Spleen (tissue), 11 donors: ENCODE results near the gene GSTT4. TPM values are rescaled to one million over a fixed set of nuclear protein-coding genes. Genes with fewer than 3 reads are reported as not detected.
"Not testable (repeated sequence)": the region's sequence is repeated elsewhere in the genome, so short reads cannot be mapped to it uniquely, and the experiment has no call there.

Experiments used
- DNase-seq: peaks from one replicate; pipeline ENCODE4 v3.0.0-alpha.2; 2020
- H3K27ac ChIP-seq, 8 donors: fragments of 200-600 bp; sonication (generic) in 7 of 8; 1 replicate in 4 of 8; 2 replicates in 4 of 8; pipeline versions ENCODE4 v1.5.0 to v1.8.0; 2016 to 2021; ENCODE audit warnings: inconsistent platforms in 4 of 8, mild to moderate bottlenecking in 4 of 8, moderate library complexity in 1 of 8
- H3K27me3 ChIP-seq, 7 donors: fragments of 200-600 bp; sonication (generic) in 6 of 7; replicated peaks in 1 of 7; 1 replicate in 4 of 7; 2 replicates in 3 of 7; pipeline versions ENCODE4 v1.5.0 to v1.8.0; 2016 to 2021; ENCODE audit warnings: inconsistent platforms in 3 of 7, mild to moderate bottlenecking in 1 of 7
- H3K36me3 ChIP-seq, 6 donors: fragments of 200-600 bp; sonication (generic) in 5 of 6; 1 replicate in 4 of 6; 2 replicates in 2 of 6; pipeline versions ENCODE4 v1.5.0 to v1.8.0; 2016 to 2021; ENCODE audit warnings: inconsistent platforms in 2 of 6
- H3K4me1 ChIP-seq, 6 donors: fragments of 200-600 bp; sonication (generic) in 5 of 6; 1 replicate in 3 of 6; 2 replicates in 3 of 6; pipeline versions ENCODE4 v1.5.0 to v1.8.0; 2016 to 2021; ENCODE audit warnings: inconsistent platforms in 3 of 6
- H3K4me3 ChIP-seq, 8 donors: fragments of 200-600 bp; sonication (generic) in 7 of 8; 1 replicate in 4 of 8; 2 replicates in 4 of 8; pipeline versions ENCODE4 v1.5.0 to v1.8.0; 2016 to 2021; ENCODE audit warnings: inconsistent platforms in 4 of 8, mild to moderate bottlenecking in 4 of 8, moderate library complexity in 2 of 8
- H3K9me3 ChIP-seq, 8 donors: fragments of 200-600 bp; sonication (generic) in 7 of 8; 1 replicate in 4 of 8; 2 replicates in 4 of 8; pipeline versions ENCODE4 v1.5.0 to v1.8.0; 2016 to 2021; ENCODE audit warnings: inconsistent platforms in 4 of 8
- CTCF ChIP-seq, 11 experiments: fragments of 200-600 bp in 7 of 11; fragments of 450-650 bp in 4 of 11; sonication (generic) in 4 of 11; IDR thresholded peaks in 8 of 11; conservative IDR thresholded peaks in 3 of 11; 1 replicate in 7 of 11; 2 replicates in 4 of 11; pipeline versions ENCODE4 v1.4.0 to v1.8.0; 2016 to 2021; ENCODE audit warnings: antibody characterized with exemption in 11 of 11, inconsistent platforms in 4 of 11, mild to moderate bottlenecking in 1 of 11
- POLR2A ChIP-seq, 3 donors: fragments of 450-650 bp; IDR thresholded peaks; one replicate each; pipeline ENCODE4 v1.5.1; 2017; ENCODE audit warnings: antibody characterized with exemption in 3 of 3, mild to moderate bottlenecking in 1 of 3
- POLR2AphosphoS5 ChIP-seq, 3 donors: sonication (generic); formaldehyde crosslinking; IDR thresholded peaks; one replicate each; pipeline ENCODE4 v1.5.1; 2017; ENCODE audit warnings: antibody characterized with exemption in 3 of 3
- WGBS, 5 donors: extraction: QIAGEN DNeasy Blood & Tissue Kit in 3 of 5; methylation state at CpG; one replicate each; pipeline versions ENCODE4 v1.1.5 to v1.1.7; 2013 to 2018; 5-methylcytosine and 5-hydroxymethylcytosine counted together
- intact Hi-C: fragments of 100-400 bp; cut with DNase I; formaldehyde crosslinking; loops from one replicate; pipeline ENCODE4 v1.15.0; 2023; ENCODE audit warnings: low total_unique reads
- polyA plus RNA-seq, 3 donors: library from polyadenylated mRNA; stranded (reverse); fragments of 200-250 nt; gene quantifications; one replicate each; pipeline ENCODE4 v1.2.1, GENCODE V29; 2013
- total RNA-seq, 7 donors: library from RNA; depleted of rRNA in 3 of 7; stranded (reverse); fragments of >200 nt in 3 of 7; fragmentation: NEBNext Ultra II Directional in 4 of 7; extraction: Animal tissue kit (Norgen Biotek cat#: 25700) in 4 of 7; gene quantifications; one replicate each; pipeline versions ENCODE4 v1.1.0 to v1.2.1, GENCODE V29; 2016 to 2021
- donor health status: healthy with polysubstance abuse.
- donor health status: DM: no; HTN: no; CAD: no; lungs with moderate emphysema.
- donor health status: DM: no; HTN: no; CAD: no.
- donor health status: Bipolar disorder and iron deficiency.
- donor health status: healthy.
- donor health status: DM: no; HTN: no; CAD: no.
- donor health status: DM: yes; HTN: yes; CAD: no.

Gene GSTT4
- total and polyA plus RNA-seq, 10 donors, result not detected

- WGBS, 5 donors, result 81 to 89% (median 83%) methylated on average over 3 to 4 of the region's 4 CpGs
- Histone ChIP-seq H3K4me1 (no peaks in the 10 kb centered on the region), H3K9me3 (no peaks in the 10 kb centered on the region), H3K36me3 (peaks cover 0 to 100% (median 71%) of the 10 kb centered on the region in 6 donors), H3K27me3 (no peaks in the 10 kb centered on the region), H3K27ac (no peak overlapping the region), H3K4me3 (no peak overlapping the region)
- intact Hi-C loops, result no loop called here
- TF ChIP-seq CTCF (IDR thresholded peaks at IDR 0.05 in 8 of 11, conservative IDR thresholded peaks at IDR 0.05 in 3 of 11), result no peak
- TF ChIP-seq POLR2A (IDR thresholded peaks at IDR 0.05), result no peak
- TF ChIP-seq POLR2AphosphoS5 (IDR thresholded peaks at IDR 0.05), result no peak
- DNase-seq, result no peak
Observed at GRCh38 chr22:24043958-24044357, 38.7 kb upstream of the GSTT4 start.

GRCh38 chr22:24043465-24043864, 38.2 kb upstream of the GSTT4 start:
- intact Hi-C loops, H3K4me3 ChIP-seq, DNase-seq, H3K27me3 ChIP-seq, H3K27ac ChIP-seq, H3K9me3 ChIP-seq, H3K4me1 ChIP-seq: not testable (repeated sequence)
- peaks cover 0 to 100% (median 71%) of the 10 kb centered on the region in 6 donors for H3K36me3 ChIP-seq
- 89 to 94% (median 92%) methylated on average over 5 of the region's 5 CpGs for WGBS, 5 donors

GRCh38 chr22:24040946-24041345, 35.7 kb upstream of the GSTT4 start:
- H3K4me3 ChIP-seq, result no peak overlapping the region
- TF ChIP-seq POLR2A (IDR thresholded peaks at IDR 0.05) (no peak), CTCF (IDR thresholded peaks at IDR 0.05 in 8 of 11, conservative IDR thresholded peaks at IDR 0.05 in 3 of 11) (no peak), POLR2AphosphoS5 (IDR thresholded peaks at IDR 0.05) (no peak)
- peaks cover 0 to 100% (median 72%) of the 10 kb centered on the region in 6 donors for H3K36me3 ChIP-seq
- H3K27ac ChIP-seq, result no peak overlapping the region
- H3K9me3 ChIP-seq, result no peaks in the 10 kb centered on the region
- H3K4me1 ChIP-seq, result no peaks in the 10 kb centered on the region
- 85 to 99% (median 96%) methylated on average over 4 of the region's 4 CpGs for WGBS, 5 donors
- H3K27me3 ChIP-seq, result no peaks in the 10 kb centered on the region
- no peak for DNase-seq
- intact Hi-C loops, result no loop called here

- H3K36me3 ChIP-seq, result peaks cover 0 to 90% (median 64%) of the 10 kb centered on the region in 6 donors
- TF ChIP-seq POLR2AphosphoS5 (IDR thresholded peaks at IDR 0.05), result no peak
- no peak for TF ChIP-seq POLR2A (IDR thresholded peaks at IDR 0.05)
- no peak for TF ChIP-seq CTCF (IDR thresholded peaks at IDR 0.05 in 8 of 11, conservative IDR thresholded peaks at IDR 0.05 in 3 of 11)
- no peak for DNase-seq
- WGBS, 5 donors, result 76 to 92% (median 91%) methylated on average over 6 of the region's 6 CpGs
- H3K9me3 ChIP-seq, result no peaks in the 10 kb centered on the region
- H3K4me1 ChIP-seq, result peaks cover 0 to 8% (median 0%) of the 10 kb centered on the region in 6 donors
- no peak overlapping the region for H3K4me3 ChIP-seq
- intact Hi-C loops, result no loop called here
- no peaks in the 10 kb centered on the region for H3K27me3 ChIP-seq
- H3K27ac ChIP-seq, result no peak overlapping the region
Observed at GRCh38 chr22:24039046-24039445, 33.8 kb upstream of the GSTT4 start.
